HepG2 (cell line): Measurements from ENCODE around the gene ICE1. TPM values are rescaled to one million over a fixed set of nuclear protein-coding genes. Genes with fewer than 3 reads are reported as not detected.
A peak's percentile ranks its signal among the peaks of the same experiment; 100 is the strongest.

Source experiments
- AGO1 ChIP-seq: fragments of 200-400 bp; formaldehyde crosslinking; IDR thresholded peaks from 2 replicates; pipeline ENCODE4 v1.6.1; 2017; ENCODE audit warnings: mild to moderate bottlenecking, low read depth, low read length, moderate library complexity; ENCODE audit not compliant: poor library complexity, severe bottlenecking
- ASH2L ChIP-seq: fragments of 300-600, 200-600 bp; sonication (generic); IDR thresholded peaks from 2 replicates; pipeline ENCODE4 v1.7.0; 2017; ENCODE audit warnings: low read depth, mild to moderate bottlenecking, moderate library complexity, mixed read lengths, low read length; ENCODE audit not compliant: insufficient read length
- CREB1 ChIP-seq, 2 experiments: fragments of 450-650 bp in 1 of 2; IDR thresholded peaks; 2 replicates each; pipeline ENCODE4 v1.6.1; 2016 to 2017; ENCODE audit warnings: control low read depth in 1 of 2, mild to moderate bottlenecking in 1 of 2, missing compliant biosample characterization in 1 of 2, missing genetic modification characterization in 1 of 2
- EED ChIP-seq: sonication (generic); formaldehyde crosslinking; IDR thresholded peaks from 2 replicates; pipeline ENCODE4 v1.5.0; 2020; ENCODE audit warnings: mild to moderate bottlenecking, missing genetic modification reagents
- JARID2 ChIP-seq: sonication (generic); formaldehyde crosslinking; IDR thresholded peaks from 2 replicates; pipeline ENCODE4 v1.8.1; 2023; ENCODE audit warnings: missing genetic modification reagents, inconsistent platforms; ENCODE audit not compliant: insufficient replicate concordance
- KDM5A ChIP-seq: fragments of 200-600 bp; sonication (generic); IDR thresholded peaks from 2 replicates; pipeline ENCODE4 v1.7.0; 2018; ENCODE audit warnings: antibody characterized with exemption, mild to moderate bottlenecking, low read length, borderline replicate concordance
- TRIM22 ChIP-seq: fragments of 450-650 bp; IDR thresholded peaks from 2 replicates; pipeline ENCODE4 v1.6.1; 2017
- ZNF350 ChIP-seq: sonication (generic); formaldehyde crosslinking; IDR thresholded peaks from 2 replicates; pipeline ENCODE4 v1.4.0; 2020; ENCODE audit warnings: mild to moderate bottlenecking, low read depth, missing genetic modification reagents, borderline replicate concordance
- ZNF543 ChIP-seq: sonication (generic); formaldehyde crosslinking; IDR thresholded peaks from 2 replicates; pipeline ENCODE4 v1.4.0; 2020; ENCODE audit warnings: mild to moderate bottlenecking, missing genetic modification reagents
- ZNF550 ChIP-seq: sonication (generic); formaldehyde crosslinking; IDR thresholded peaks from 2 replicates; pipeline ENCODE4 v1.4.0; 2020; ENCODE audit warnings: mild to moderate bottlenecking, missing genetic modification reagents, borderline replicate concordance
- ZNF672 ChIP-seq: sonication (generic); formaldehyde crosslinking; IDR thresholded peaks from 2 replicates; pipeline ENCODE4 v1.8.1; 2022; ENCODE audit warnings: missing genetic modification reagents
- ZNF788 ChIP-seq: sonication (generic); formaldehyde crosslinking; IDR thresholded peaks from 2 replicates; pipeline ENCODE4 v1.5.0; 2020; ENCODE audit warnings: mild to moderate bottlenecking, missing genetic modification reagents, borderline replicate concordance
- polyA plus RNA-seq, 8 experiments: library from polyadenylated mRNA; depleted of rRNA in 3 of 8; stranded (reverse) in 7 of 8; unstranded in 1 of 8; fragments of >200 nt; fragmentation: Illumina TruSeq in 4 of 8; extraction: Trizol in 4 of 8; gene quantifications; 2 replicates each; pipeline versions ENCODE4 v1.2.1 to v1.2.3, GENCODE V29; 2011 to 2016; ENCODE audit warnings: low read depth in 4 of 8, missing spikeins in 1 of 8, mixed read lengths in 1 of 8; ENCODE audit not compliant: insufficient read depth in 1 of 8
- total RNA-seq, 5 experiments: library from RNA; depleted of rRNA; stranded (reverse); fragments of >200 nt; fragmentation: Illumina TruSeq; extraction: Trizol; gene quantifications; 2 replicates each; pipeline ENCODE4 v1.2.3, GENCODE V29; 2016; ENCODE audit warnings: low read depth in 1 of 5
- TF ChIP-seq, protein P1 (sequence below): sonication (generic); formaldehyde crosslinking; IDR thresholded peaks from 2 replicates; pipeline ENCODE4 v1.5.0; 2020; ENCODE audit warnings: mild to moderate bottlenecking, missing genetic modification reagents

Gene ICE1
- total and polyA plus RNA-seq, 2 of the 13 experiments (the other 11 are each of a cell fraction or from before 2014, with no cell fraction given): 9.1 to 27.6 TPM

- TF ChIP-seq, protein P1, sequence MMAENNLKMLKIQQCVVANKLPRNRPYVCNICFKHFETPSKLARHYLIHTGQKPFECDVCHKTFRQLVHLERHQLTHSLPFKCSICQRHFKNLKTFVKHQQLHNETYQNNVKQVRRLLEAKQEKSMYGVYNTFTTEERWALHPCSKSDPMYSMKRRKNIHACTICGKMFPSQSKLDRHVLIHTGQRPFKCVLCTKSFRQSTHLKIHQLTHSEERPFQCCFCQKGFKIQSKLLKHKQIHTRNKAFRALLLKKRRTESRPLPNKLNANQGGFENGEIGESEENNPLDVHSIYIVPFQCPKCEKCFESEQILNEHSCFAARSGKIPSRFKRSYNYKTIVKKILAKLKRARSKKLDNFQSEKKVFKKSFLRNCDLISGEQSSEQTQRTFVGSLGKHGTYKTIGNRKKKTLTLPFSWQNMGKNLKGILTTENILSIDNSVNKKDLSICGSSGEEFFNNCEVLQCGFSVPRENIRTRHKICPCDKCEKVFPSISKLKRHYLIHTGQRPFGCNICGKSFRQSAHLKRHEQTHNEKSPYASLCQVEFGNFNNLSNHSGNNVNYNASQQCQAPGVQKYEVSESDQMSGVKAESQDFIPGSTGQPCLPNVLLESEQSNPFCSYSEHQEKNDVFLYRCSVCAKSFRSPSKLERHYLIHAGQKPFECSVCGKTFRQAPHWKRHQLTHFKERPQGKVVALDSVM (CRISPR knock-in tag): no peak
- no peak for TF ChIP-seq AGO1
- no peak for TF ChIP-seq JARID2 (CRISPR knock-in tag)
- TF ChIP-seq ASH2L: peak; percentile 35
- TF ChIP-seq ZNF550 (CRISPR knock-in tag): no peak
- no peak for TF ChIP-seq ZNF543 (CRISPR knock-in tag)
- TF ChIP-seq EED (CRISPR knock-in tag): no peak
- no peak for TF ChIP-seq CREB1 (IDR thresholded peaks at IDR 0.05)
- TF ChIP-seq CREB1 (CRISPR knock-in tag; IDR thresholded peaks at IDR 0.05): no peak
- TF ChIP-seq ZNF672: no peak
- no peak for TF ChIP-seq ZNF788 (CRISPR knock-in tag)
- no peak for TF ChIP-seq ZNF350 (CRISPR knock-in tag)
- TF ChIP-seq KDM5A: peak; percentile 94
- TF ChIP-seq TRIM22: no peak
- TF ChIP-seq, all 625 proteins: peak for 10
Observed at GRCh38 chr5:5422819-5423515, 490 bp downstream of the ICE1 start (continued).
